HepG2 (cell line): Measurements from ENCODE around the gene GIMAP8. TPM values are rescaled to one million over a fixed set of nuclear protein-coding genes. Genes with fewer than 3 reads are reported as not detected.

Experiments used
- ARHGAP35 ChIP-seq: sonication (generic); formaldehyde crosslinking; IDR thresholded peaks from 2 replicates; pipeline ENCODE4 v1.9.0; 2022; ENCODE audit warnings: mild to moderate bottlenecking, inconsistent platforms, moderate library complexity, missing genetic modification reagents, borderline replicate concordance
- ATF7-NPFF ChIP-seq: sonication (generic); formaldehyde crosslinking; IDR thresholded peaks from 2 replicates; pipeline ENCODE4 v1.8.1; 2023; ENCODE audit warnings: mild to moderate bottlenecking, low read depth, missing genetic modification reagents, moderate library complexity
- CREB1 ChIP-seq, 2 experiments: fragments of 450-650 bp in 1 of 2; IDR thresholded peaks; 2 replicates each; pipeline ENCODE4 v1.6.1; 2016 to 2017; ENCODE audit warnings: control low read depth in 1 of 2, mild to moderate bottlenecking in 1 of 2, missing compliant biosample characterization in 1 of 2, missing genetic modification characterization in 1 of 2
- HHEX ChIP-seq: IDR thresholded peaks from 2 replicates; pipeline ENCODE4 v1.6.1; 2016; ENCODE audit warnings: control low read depth
- HOXA3 ChIP-seq: sonication (generic); formaldehyde crosslinking; IDR thresholded peaks from 2 replicates; pipeline ENCODE4 v1.5.0; 2020; ENCODE audit warnings: missing genetic modification reagents
- KDM1A ChIP-seq: IDR thresholded peaks from 2 replicates; pipeline ENCODE4 v1.6.1; 2016; ENCODE audit warnings: missing compliant biosample characterization
- KLF16 ChIP-seq, 2 experiments: sonication (generic) in 1 of 2; formaldehyde crosslinking in 1 of 2; IDR thresholded peaks; 2 replicates each; pipeline versions ENCODE4 v1.6.1 to v1.8.0; 2016 to 2023; ENCODE audit warnings: missing genetic modification reagents in 2 of 2, missing compliant biosample characterization in 1 of 2
- NFYC ChIP-seq: IDR thresholded peaks from 2 replicates; pipeline ENCODE4 v1.6.1; 2016; ENCODE audit warnings: missing genetic modification reagents, missing compliant biosample characterization
- POLR2A ChIP-seq, 2 experiments: IDR thresholded peaks; 2 replicates each; pipeline ENCODE4 v1.6.1; 2011; ENCODE audit warnings: low read depth in 2 of 2, low read length in 2 of 2, mild to moderate bottlenecking in 1 of 2, moderate library complexity in 1 of 2; ENCODE audit not compliant: insufficient read depth in 1 of 2
- RFX3 ChIP-seq: IDR thresholded peaks from 2 replicates; pipeline ENCODE4 v1.6.1; 2016; ENCODE audit warnings: missing biosample characterization, missing genetic modification reagents
- THYN1 ChIP-seq: sonication (generic); formaldehyde crosslinking; IDR thresholded peaks from 2 replicates; pipeline ENCODE4 v1.8.1; 2023; ENCODE audit warnings: low read depth, mild to moderate bottlenecking, moderate library complexity, missing genetic modification reagents, borderline replicate concordance
- ZFY ChIP-seq: sonication (generic); formaldehyde crosslinking; IDR thresholded peaks from 2 replicates; pipeline ENCODE4 v1.4.0; 2020; ENCODE audit warnings: missing genetic modification reagents
- ZNF136 ChIP-seq: sonication (generic); formaldehyde crosslinking; IDR thresholded peaks from 2 replicates; pipeline ENCODE4 v1.8.1; 2022; ENCODE audit warnings: low read depth, mild to moderate bottlenecking, moderate library complexity, missing genetic modification reagents
- ZNF484 ChIP-seq: sonication (generic); formaldehyde crosslinking; IDR thresholded peaks from 2 replicates; pipeline ENCODE4 v1.5.1; 2020; ENCODE audit warnings: mild to moderate bottlenecking, low read depth, missing genetic modification reagents, borderline replicate concordance
- ZNF589 ChIP-seq: sonication (generic); formaldehyde crosslinking; conservative IDR thresholded peaks from 2 replicates; pipeline ENCODE4 v1.8.0; 2022; ENCODE audit warnings: mild to moderate bottlenecking, moderate library complexity, missing genetic modification reagents
- ZNF782 ChIP-seq: sonication (generic); formaldehyde crosslinking; IDR thresholded peaks from 2 replicates; pipeline ENCODE4 v1.4.0; 2020; ENCODE audit warnings: missing genetic modification reagents, mild to moderate bottlenecking, borderline replicate concordance
- ZSCAN25 ChIP-seq: sonication (generic); formaldehyde crosslinking; IDR thresholded peaks from 2 replicates; pipeline ENCODE4 v1.8.0; 2022; ENCODE audit warnings: mild to moderate bottlenecking, missing genetic modification reagents
- polyA plus RNA-seq, 8 experiments: library from polyadenylated mRNA; depleted of rRNA in 3 of 8; stranded (reverse) in 7 of 8; unstranded in 1 of 8; fragments of >200 nt; fragmentation: Illumina TruSeq in 4 of 8; extraction: Trizol in 4 of 8; gene quantifications; 2 replicates each; pipeline versions ENCODE4 v1.2.1 to v1.2.3, GENCODE V29; 2011 to 2016; ENCODE audit warnings: low read depth in 4 of 8, missing spikeins in 1 of 8, mixed read lengths in 1 of 8; ENCODE audit not compliant: insufficient read depth in 1 of 8
- total RNA-seq, 5 experiments: library from RNA; depleted of rRNA; stranded (reverse); fragments of >200 nt; fragmentation: Illumina TruSeq; extraction: Trizol; gene quantifications; 2 replicates each; pipeline ENCODE4 v1.2.3, GENCODE V29; 2016; ENCODE audit warnings: low read depth in 1 of 5
- TF ChIP-seq, protein P1 (sequence below): sonication (generic); formaldehyde crosslinking; IDR thresholded peaks from 2 replicates; pipeline ENCODE4 v1.5.1; 2020; ENCODE audit warnings: mild to moderate bottlenecking, missing genetic modification reagents, moderate library complexity
- TF ChIP-seq, protein P2 (sequence below): sonication (generic); formaldehyde crosslinking; IDR thresholded peaks from 2 replicates; pipeline ENCODE4 v1.8.1; 2022; ENCODE audit warnings: low read depth, mild to moderate bottlenecking, missing genetic modification reagents
- TF ChIP-seq, protein P3 (sequence below): sonication (generic); formaldehyde crosslinking; IDR thresholded peaks from 2 replicates; pipeline ENCODE4 v1.4.0; 2020; ENCODE audit warnings: mild to moderate bottlenecking, missing genetic modification reagents
- TF ChIP-seq, protein P4 (sequence below): sonication (generic); formaldehyde crosslinking; IDR thresholded peaks from 2 replicates; pipeline ENCODE4 v1.4.0; 2020; ENCODE audit warnings: missing genetic modification reagents, borderline replicate concordance

The GIMAP8 gene
- total and polyA plus RNA-seq, 2 of the 13 experiments (the other 11 are each of a cell fraction or from before 2014, with no cell fraction given): not detected

DNA sequence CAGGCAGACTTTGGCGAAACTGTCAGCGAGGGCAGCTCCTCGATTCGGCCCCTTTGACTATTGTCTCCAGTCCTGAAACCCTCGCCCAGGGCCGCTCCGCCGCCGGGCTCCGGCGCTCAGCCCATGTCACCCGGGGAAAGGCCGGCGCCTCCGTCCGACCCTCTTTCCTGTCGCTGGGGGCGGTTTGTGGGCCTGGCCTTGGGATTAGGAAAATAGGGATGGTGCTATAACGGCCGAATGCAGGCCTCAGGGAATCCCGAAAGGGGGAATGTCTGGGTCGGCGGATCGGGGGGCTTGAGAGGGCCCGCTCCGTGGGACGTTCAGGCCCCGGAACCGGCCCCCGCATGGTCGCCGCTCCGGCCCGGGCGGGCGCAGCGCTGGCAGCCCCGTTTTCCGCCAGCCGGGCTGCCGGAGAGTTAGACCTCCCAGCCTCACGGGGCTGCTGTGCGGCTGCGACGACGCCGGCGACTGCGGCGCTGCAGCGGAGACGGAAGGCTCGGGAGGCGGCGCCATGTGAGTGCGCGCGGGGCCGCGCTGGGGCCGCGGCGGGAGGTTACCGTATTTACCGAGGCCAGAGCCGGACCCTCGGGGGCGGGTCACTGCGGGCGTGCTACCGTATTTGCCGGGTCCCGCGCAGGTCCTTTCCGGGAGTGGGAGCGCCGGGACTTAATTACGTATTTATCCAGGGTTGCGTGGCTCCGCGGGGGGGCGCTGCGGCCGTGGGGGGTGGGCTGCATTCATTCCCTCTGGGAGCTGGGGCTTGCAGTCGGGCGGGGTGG is 45.4 kb upstream of the GIMAP8 start (continued):
- TF ChIP-seq, protein P1, sequence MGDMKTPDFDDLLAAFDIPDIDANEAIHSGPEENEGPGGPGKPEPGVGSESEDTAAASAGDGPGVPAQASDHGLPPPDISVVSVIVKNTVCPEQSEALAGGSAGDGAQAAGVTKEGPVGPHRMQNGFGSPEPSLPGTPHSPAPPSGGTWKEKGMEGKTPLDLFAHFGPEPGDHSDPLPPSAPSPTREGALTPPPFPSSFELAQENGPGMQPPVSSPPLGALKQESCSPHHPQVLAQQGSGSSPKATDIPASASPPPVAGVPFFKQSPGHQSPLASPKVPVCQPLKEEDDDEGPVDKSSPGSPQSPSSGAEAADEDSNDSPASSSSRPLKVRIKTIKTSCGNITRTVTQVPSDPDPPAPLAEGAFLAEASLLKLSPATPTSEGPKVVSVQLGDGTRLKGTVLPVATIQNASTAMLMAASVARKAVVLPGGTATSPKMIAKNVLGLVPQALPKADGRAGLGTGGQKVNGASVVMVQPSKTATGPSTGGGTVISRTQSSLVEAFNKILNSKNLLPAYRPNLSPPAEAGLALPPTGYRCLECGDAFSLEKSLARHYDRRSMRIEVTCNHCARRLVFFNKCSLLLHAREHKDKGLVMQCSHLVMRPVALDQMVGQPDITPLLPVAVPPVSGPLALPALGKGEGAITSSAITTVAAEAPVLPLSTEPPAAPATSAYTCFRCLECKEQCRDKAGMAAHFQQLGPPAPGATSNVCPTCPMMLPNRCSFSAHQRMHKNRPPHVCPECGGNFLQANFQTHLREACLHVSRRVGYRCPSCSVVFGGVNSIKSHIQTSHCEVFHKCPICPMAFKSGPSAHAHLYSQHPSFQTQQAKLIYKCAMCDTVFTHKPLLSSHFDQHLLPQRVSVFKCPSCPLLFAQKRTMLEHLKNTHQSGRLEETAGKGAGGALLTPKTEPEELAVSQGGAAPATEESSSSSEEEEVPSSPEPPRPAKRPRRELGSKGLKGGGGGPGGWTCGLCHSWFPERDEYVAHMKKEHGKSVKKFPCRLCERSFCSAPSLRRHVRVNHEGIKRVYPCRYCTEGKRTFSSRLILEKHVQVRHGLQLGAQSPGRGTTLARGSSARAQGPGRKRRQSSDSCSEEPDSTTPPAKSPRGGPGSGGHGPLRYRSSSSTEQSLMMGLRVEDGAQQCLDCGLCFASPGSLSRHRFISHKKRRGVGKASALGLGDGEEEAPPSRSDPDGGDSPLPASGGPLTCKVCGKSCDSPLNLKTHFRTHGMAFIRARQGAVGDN (CRISPR knock-in tag): peak; percentile 85
- TF ChIP-seq, protein P2, sequence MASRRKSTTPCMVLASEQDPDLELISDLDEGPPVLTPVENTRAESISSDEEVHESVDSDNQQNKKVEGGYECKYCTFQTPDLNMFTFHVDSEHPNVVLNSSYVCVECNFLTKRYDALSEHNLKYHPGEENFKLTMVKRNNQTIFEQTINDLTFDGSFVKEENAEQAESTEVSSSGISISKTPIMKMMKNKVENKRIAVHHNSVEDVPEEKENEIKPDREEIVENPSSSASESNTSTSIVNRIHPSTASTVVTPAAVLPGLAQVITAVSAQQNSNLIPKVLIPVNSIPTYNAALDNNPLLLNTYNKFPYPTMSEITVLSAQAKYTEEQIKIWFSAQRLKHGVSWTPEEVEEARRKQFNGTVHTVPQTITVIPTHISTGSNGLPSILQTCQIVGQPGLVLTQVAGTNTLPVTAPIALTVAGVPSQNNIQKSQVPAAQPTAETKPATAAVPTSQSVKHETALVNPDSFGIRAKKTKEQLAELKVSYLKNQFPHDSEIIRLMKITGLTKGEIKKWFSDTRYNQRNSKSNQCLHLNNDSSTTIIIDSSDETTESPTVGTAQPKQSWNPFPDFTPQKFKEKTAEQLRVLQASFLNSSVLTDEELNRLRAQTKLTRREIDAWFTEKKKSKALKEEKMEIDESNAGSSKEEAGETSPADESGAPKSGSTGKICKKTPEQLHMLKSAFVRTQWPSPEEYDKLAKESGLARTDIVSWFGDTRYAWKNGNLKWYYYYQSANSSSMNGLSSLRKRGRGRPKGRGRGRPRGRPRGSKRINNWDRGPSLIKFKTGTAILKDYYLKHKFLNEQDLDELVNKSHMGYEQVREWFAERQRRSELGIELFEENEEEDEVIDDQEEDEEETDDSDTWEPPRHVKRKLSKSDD (CRISPR knock-in tag): peak; percentile 76
- TF ChIP-seq, protein P3, sequence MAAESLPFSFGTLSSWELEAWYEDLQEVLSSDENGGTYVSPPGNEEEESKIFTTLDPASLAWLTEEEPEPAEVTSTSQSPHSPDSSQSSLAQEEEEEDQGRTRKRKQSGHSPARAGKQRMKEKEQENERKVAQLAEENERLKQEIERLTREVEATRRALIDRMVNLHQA (CRISPR knock-in tag): no peak
- TF ChIP-seq CREB1 (IDR thresholded peaks at IDR 0.05) (peak; percentile 13; the same call in 1 of the 2 replicates), CREB1 (CRISPR knock-in tag; IDR thresholded peaks at IDR 0.05) (no peak), ARHGAP35 (CRISPR knock-in tag) (no peak), KLF16 (CRISPR knock-in tag; IDR thresholded peaks at IDR 0.05) (peak in 1 of 2 experiments; percentile 83; a peak in 1 of 4 replicates), ZFY (CRISPR knock-in tag) (peak; percentile 91), HHEX (CRISPR knock-in tag) (no peak), POLR2A (IDR thresholded peaks at IDR 0.05; ENCODE audit: insufficient read depth in 1 of 2, low read depth in 2 of 2, low read length in 2 of 2) (peak; percentile 65 to 69), KDM1A (CRISPR knock-in tag) (no peak), RFX3 (CRISPR knock-in tag) (no peak), HOXA3 (CRISPR knock-in tag) (peak; percentile 88), ZSCAN25 (CRISPR knock-in tag) (no peak), ZNF136 (CRISPR knock-in tag) (no peak), ZNF782 (CRISPR knock-in tag) (peak; percentile 27; the same call in 1 of the 2 replicates), THYN1 (CRISPR knock-in tag) (no peak), ATF7-NPFF (CRISPR knock-in tag) (peak; percentile 80; the same call in 1 of the 2 replicates), NFYC (CRISPR knock-in tag) (no peak), ZNF589 (CRISPR knock-in tag) (peak; percentile 83; the same call in 1 of the 2 replicates), ZNF484 (0 out of 2 replicates have a peak, but pooled peaks have one; percentile 64)
- TF ChIP-seq, protein P4, sequence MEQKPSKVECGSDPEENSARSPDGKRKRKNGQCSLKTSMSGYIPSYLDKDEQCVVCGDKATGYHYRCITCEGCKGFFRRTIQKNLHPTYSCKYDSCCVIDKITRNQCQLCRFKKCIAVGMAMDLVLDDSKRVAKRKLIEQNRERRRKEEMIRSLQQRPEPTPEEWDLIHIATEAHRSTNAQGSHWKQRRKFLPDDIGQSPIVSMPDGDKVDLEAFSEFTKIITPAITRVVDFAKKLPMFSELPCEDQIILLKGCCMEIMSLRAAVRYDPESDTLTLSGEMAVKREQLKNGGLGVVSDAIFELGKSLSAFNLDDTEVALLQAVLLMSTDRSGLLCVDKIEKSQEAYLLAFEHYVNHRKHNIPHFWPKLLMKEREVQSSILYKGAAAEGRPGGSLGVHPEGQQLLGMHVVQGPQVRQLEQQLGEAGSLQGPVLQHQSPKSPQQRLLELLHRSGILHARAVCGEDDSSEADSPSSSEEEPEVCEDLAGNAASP: peak; percentile 52; the same call in 1 of the 2 replicates
